ENCODE results near the gene CMTM4.
A peak's percentile ranks its signal among the peaks of the same experiment; 100 is the strongest.
"Not testable (repeated sequence)": the region's sequence is repeated elsewhere in the genome, so short reads cannot be mapped to it uniquely, and the experiment has no call there.

The CMTM4 gene

DNA sequence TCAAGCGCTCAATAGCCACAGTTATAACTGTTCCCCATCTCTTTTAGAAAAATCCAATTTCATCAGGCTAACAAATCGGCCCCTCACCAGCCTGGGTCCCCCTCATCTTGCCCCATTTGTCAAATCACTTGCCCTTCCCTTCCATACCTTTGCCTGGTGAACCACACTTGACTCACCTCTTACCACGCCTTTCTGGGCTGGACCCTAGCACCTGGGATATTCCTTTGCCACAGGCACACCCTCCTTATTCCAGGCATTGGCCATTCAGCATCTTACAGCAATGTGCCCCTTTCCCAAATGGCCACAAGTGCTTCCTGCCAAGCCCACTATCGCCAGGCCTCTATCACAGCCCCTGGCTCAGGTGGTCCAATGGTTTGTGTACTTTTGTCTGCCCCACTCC is 14.9 kb downstream of the CMTM4 start:
- DNase-seq = no peak
- in situ Hi-C loops (cut with MboI; ENCODE audit: low pct_unique_long_range_greater_than_20kb, low sequenced_read_pairs) = no loop called here

DNA sequence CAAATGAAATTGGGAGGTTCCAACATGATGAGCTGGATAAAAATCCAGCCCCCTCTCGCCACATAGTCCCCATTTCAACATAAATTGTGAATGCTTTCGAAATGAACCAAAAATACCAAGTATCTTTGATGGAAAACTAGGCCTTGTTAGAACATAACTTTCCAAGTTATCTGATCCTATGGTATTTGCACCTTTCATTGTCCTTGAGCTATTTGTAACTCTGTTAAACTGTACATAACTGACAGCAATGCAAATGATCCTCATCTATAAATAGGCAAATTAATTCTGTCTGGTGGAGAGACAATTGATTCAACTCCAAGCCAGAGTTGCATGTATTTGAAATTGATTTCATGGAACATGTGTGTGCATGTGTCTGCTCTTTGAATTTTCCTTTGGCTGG is 18.2 kb downstream of the CMTM4 start:
- DNase-seq = no peak
- in situ Hi-C loops (cut with MboI; ENCODE audit: low pct_unique_long_range_greater_than_20kb, low sequenced_read_pairs) = no loop called here

DNA sequence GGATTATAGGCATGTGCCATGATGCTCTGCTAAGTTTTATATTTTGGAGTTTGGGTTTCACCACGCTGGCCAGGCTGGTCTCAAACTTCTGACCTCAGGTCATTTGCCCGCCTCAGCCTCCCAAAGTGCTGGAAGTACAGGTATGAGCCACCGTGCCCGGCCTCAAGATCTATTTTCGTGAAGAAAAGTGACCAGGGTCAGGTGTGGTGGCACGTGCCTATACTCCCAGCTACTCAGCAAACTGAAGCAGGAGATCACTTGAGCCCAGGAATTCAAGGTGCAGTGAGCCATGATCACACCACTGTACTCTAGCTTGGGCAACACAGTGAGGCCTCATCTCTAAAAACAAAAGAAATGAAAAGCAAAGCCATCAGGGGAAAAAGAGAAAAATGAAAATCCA is 18.7 kb downstream of the CMTM4 start:
- in situ Hi-C loops (cut with MboI; ENCODE audit: low pct_unique_long_range_greater_than_20kb, low sequenced_read_pairs) = no loop called here
- no peak for DNase-seq

DNA sequence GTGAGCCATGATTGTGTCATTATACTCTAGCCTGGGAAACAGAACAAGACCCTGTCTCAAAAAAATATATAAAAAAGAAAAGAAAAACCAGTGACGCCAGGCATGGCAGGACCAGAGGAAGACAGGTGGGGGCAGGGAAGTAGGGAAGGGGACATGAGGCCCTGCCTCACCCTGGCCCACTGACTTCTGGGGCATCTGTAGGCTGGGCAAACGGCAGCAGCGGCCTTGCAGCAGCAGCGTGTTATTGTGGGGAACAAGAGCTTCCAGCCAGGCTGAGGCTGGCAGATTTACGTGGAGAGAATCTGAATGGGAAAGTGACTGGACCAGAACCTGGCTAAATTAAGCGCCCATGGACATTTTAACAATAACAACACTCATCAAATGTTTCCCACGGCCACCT is 19.4 kb downstream of the CMTM4 start:
- in situ Hi-C loops (cut with MboI; ENCODE audit: low pct_unique_long_range_greater_than_20kb, low sequenced_read_pairs) = no loop called here
- no peak for DNase-seq

DNA sequence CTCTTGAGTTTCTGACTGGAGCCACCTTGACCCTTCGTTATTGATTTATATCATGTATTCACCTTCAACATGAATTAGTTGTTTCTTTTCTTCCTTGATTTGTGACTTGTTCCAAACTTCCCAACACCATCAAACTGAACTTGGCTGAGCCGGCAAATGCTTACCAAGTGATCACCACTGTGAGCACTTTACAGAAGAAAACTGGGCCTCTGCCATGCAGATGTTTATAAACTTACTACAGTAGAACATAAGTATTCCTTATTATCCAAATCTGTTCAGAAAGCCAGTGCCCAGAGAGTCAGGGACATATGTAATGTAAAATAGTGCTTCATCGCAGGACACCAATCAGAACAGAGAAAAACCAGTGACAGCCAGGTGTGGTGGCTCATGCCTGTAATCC is 19.9 kb downstream of the CMTM4 start:
- no peak for DNase-seq
- in situ Hi-C loops (cut with MboI; ENCODE audit: low pct_unique_long_range_greater_than_20kb, low sequenced_read_pairs) = no loop called here

DNA sequence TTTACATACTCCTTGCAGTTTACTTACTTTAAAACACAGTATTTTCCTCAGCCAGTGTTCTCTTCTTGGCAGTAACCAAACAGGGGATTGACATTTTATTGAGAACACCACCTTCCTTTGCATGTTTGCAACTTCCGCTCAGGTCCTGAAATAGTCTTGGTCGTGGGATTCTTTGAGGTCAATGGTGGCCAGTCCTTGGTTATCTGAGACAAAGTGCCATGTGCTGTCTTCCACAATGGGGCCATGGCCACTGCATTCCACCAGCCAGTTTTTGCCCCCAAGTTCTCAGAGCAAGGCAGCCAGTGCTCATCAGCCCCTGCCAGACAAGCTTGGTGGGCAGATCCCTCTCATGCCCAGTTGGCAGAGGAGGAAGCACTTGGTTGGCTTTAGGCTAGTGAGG is 22.9 kb downstream of the CMTM4 start:
- in situ Hi-C loops (cut with MboI; ENCODE audit: low pct_unique_long_range_greater_than_20kb, low sequenced_read_pairs) = no loop called here
- no peak for DNase-seq

DNA sequence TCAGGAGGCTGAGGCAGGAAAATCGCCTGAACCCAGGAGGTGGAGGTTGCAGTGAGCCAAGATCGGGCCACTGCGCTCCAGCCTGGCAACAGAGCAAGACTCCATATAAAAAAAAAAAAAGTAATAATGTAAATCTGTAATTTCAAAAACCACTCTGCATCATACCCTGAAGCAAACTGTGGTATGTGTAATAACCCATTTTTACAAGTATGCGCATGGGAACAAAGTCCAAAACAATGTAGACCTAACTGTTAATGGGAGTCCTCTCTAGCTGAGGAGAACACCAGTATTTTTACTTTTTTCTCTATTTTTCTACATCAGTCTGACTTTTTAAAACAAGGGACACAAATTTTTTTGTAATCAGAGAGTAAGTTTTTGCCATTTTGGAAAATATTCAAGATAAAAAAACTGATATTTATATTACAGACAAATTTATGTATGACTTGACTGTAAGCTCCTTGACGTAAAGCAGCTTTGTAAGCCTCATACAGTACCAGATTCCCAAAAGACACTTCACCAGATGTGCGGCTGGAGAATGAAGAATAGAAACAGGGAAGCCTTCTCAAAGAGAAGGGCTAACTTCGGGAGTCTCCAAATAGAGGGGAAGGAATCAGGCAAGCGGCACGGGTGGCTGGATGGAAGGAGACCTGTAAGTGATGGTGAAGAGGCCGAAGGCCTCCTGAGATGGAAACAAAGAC is 25.7 kb downstream of the CMTM4 start:
- in situ Hi-C loops (cut with MboI; ENCODE audit: low pct_unique_long_range_greater_than_20kb, low sequenced_read_pairs) = no loop called here
- no peak for DNase-seq

DNA sequence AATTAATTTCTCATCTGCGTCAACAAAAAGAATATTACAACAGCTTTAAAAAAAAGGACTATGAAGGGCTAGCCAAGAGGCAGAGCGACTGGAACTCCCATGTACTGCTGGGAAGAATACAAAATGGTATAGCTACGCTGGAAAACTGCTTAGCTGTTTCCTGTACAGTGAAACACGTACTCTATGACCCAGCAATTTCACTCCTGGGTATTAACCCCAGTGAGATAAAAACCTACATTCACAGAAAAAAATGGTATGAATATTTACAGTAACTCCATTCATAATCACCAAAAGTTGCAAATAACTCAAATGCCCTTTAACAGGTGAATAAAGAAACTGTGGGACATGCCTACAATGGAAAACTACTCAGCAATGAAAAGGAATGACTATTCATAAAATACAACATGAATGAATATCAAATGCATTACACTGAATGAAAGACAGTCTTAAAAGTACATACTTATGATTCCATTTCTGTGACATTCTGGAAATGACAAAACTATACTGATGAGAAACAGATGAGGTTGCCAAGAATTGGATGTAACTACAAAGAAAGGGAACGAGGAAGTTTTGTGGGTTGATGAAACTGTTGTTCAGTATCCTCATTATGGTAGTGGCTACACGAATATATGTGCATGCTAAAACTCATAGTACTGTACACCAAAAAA is 27.6 kb downstream of the CMTM4 start:
- in situ Hi-C loops (cut with MboI; ENCODE audit: low pct_unique_long_range_greater_than_20kb, low sequenced_read_pairs) = no loop called here
- DNase-seq = no peak

DNA sequence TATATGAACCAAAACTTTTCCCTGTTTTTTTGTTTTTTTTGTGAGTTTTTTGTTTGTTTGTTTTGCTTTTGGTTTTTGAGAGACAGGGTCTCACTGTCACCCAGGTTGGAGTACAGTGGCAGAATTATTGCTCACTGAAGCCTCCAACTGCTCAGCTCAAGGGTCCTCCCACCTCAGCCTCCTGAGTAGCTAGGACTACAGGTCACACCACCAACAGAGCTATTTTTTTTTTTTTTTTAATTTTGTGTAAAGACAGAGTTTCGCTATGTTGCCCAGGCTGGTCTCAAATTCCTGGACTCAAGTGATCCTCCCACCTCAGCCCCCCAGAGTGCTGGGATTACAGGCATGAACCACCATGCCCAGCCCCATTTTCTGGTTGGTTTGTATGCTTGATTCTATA is 28.6 kb downstream of the CMTM4 start:
- in situ Hi-C loops (cut with MboI; ENCODE audit: low pct_unique_long_range_greater_than_20kb, low sequenced_read_pairs) = no loop called here
- DNase-seq = no peak

DNA sequence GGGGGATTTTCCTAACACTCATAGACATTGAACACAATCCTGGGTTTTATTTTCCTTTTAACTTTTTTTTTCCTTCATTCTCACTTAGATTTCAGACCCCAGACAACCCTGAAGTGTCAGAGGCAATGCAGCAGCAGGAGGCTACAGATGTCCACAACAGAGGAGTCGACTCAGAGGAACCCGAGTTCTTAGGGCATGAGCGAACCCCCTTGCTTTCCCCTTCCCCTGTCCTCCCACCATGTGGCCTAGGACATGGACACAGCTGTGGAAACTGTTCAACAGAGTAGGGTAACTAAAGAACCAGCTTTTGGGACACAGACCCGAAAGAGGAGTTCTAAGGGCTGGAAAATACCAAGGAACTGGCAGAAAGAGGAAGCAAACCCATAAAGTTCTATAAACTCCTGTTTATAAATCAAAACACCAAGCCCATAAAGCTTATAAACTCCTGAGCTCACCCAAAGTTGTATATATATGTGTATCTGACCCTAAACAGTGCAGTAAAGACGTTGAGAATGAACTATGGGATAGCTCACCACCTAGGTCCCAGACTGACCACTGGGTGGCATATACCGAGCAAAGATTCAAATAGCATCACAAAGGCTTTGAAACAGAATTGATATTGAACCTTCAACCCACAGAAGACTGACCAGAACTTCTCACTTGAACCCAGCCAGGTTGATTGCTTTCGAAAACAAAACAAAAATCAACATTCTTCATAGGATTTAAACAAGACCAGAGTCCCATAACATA is 33.9 kb downstream of the CMTM4 start:
- in situ Hi-C loops (cut with MboI; ENCODE audit: low pct_unique_long_range_greater_than_20kb, low sequenced_read_pairs) = no loop called here
- DNase-seq = peak; percentile 27

DNA sequence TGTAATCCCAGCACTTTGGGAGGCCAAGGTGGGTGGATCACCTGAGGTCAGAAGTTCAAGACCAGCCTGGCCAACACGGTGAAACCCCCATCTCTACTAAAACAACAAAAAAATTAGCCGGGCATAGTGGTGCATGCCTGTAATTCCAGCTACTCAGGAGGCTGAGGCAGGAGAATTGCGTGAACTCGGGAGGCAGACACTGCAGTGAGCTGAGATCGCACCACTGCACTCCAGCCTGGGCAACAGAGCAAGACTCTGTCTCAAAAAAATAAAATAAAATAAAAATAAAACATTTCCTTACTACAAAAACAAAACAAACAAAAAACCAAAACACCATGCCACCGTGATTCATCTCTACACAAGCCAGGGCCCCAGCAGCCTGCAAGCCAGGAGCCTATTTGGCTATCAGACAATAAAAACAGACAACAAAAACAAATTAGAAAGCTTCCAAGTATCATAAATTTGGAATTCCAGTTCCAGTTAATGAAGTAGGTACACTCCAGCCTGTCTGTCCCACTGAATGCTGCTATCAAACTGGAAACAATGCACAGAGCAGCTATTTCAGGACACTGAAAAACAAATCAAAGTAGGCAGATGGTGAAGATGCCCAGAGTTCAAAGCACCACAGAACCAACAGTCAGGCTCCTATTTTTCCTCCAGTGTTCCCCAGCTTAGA is 34.7 kb downstream of the CMTM4 start:
- DNase-seq; in situ Hi-C loops (cut with MboI; ENCODE audit: low pct_unique_long_range_greater_than_20kb, low sequenced_read_pairs): not testable (repeated sequence)

DNA sequence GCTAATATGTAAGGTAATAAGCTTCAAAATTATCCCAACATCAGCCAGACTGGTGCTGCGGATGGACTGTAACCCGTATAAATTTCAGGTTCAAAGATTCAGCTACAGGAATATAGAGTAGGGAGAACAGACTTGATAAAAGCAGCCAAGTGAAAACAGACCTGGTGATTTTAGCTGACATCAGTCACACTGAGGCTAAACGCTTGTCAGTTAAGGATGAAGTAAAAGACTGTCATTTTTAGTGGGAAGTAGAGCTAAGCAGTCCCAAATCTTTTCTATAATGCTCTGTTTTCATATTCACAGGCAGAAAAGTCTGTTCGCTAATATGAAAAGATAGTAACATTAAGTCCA is 35.4 kb downstream of the CMTM4 start:
- in situ Hi-C loops (cut with MboI; ENCODE audit: low pct_unique_long_range_greater_than_20kb, low sequenced_read_pairs) = no loop called here
- DNase-seq = no peak

DNA sequence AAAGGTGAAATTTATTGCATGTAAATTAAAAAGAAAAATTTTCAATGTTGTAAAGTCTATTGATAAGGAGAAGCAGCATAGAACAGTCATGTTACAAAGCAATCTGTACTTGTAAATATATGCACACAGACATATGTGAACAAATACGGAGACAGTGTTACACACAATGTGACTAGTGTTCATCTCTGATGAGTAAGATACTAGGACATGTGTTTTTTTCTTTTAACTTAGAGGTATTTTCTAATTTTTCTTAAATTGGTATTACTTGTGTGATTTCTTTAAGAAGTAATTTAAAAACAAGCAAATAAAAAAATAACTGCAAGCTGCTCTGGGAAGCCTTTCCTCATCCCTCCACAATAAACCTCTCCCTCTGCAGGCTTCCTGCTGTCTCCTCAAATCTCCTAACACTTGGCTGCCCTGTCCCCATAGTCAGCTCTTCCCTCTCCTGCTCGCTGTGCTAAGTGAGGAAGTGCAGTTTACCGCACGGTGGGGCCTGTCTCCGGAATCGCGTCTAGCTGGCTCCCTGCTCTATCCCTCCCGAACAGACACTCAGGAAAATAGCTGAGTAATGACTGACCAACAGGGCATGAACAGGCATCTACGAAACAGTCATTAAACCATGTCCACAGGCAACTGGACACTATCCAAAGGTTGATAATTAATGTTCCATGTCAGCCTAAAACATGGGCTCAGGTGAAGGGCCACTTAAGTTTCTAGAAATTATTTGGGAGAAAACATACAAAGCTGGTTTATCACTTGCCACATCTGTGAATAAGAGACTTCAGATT is 35.9 kb downstream of the CMTM4 start:
- in situ Hi-C loops (cut with MboI; ENCODE audit: low pct_unique_long_range_greater_than_20kb, low sequenced_read_pairs) = no loop called here
- DNase-seq = peak; percentile 78

DNA sequence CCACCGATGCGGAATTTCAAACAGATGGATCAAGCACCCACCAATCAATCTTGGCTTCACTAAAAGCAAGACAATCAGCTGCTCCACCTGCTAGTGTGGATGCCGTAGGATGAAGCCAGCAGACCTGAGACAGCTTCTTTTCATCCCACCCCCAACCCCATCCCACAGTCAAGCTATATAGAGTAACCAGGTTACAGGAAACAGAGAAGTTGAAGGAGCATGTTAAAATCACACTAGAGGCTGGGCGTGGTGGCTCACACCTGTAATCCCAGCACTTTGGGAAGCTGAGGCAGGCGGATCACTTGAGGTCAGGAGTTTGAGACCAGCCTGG is 37.7 kb downstream of the CMTM4 start:
- no peak for DNase-seq
- in situ Hi-C loops (cut with MboI; ENCODE audit: low pct_unique_long_range_greater_than_20kb, low sequenced_read_pairs) = no loop called here

DNA sequence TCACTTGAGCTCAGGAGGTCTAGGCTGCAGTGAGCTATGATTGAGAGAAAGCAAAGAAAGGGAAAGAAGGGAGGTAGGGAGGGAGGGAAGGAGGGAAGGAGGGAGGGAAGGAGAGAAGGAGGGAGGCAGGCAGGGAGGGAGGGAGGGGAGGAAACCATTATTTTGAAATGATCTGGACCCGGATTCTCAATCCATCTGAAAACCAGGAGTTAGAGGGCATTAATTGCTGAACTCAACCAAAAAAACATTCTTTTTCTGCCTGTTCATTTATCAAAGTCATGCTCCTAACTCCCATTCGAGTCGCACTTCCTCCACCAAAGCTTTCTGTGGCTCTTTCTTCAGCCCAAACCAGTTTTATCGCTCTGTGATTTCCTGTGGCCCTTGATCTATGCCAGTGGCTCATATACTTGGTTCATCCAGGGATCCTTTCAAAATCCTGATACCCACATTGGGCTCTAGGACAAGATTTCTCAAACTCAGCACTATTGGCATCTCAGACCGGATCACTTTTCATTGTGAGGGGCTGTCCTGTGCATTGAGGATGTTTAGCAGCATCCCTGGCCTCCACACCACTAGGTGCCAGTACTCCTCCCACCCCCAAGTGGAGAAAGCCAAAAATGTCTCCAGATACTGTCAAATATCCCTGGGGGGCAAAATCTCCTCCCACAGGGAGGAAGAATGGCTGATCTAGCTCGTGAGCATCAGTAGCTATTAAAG is 38.2 kb downstream of the CMTM4 start:
- in situ Hi-C loops (cut with MboI; ENCODE audit: low pct_unique_long_range_greater_than_20kb, low sequenced_read_pairs) = no loop called here
- peak; percentile 25 for DNase-seq

DNA sequence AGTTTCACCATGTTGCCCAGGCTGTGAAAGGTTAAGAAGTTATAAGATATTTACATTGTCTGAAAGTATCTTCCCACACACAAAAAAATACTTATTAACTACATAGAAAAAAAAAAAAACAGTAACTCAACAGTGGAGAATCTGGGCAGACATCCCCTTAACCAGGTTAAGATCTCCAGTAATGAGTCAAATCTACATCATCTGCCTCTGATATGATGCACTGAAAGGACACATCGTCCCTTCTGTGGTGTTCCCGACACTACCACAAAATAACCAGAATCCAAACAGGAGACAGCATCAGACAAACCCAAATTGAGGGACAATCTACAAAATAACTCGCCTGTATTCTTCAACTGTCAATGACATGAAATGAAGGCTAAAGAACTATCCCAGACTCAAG is 40.0 kb downstream of the CMTM4 start:
- in situ Hi-C loops (cut with MboI; ENCODE audit: low pct_unique_long_range_greater_than_20kb, low sequenced_read_pairs) = no loop called here
- no peak for DNase-seq

DNA sequence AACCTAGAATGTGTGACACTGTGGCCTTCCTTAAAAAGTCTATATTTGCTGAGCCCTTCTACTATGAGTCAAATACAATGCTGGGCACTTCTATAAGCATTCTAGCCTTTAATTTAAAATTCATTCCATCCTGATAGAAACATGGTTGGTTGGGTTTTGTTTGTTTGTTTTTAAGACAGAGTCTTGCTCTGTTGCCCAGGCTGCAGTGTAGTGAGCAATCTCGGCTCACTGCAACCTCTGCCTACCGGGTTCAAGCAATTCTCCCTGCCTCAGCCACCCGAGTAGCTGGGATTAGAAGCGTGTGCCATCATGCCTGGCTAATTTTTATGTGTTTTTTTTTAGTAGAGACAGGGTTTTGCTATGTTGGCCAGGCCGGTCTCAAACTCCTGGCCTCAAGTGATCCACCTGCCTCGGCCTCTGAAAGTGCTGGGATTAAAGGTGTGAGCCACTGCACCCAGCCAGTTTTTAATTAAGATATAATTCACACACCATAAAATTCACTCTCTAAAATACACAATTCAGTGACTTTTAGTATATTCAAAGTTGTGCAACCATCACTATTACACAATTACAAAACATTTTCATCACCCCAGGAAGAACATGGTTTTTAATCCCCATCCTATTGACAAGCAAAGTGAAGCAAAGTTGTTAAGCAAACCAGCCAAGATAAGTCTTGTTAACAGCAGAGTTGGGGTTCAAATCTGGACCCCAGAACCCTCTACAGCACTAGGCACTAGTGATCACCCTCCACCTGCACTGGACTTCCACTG is 42.8 kb downstream of the CMTM4 start:
- no peak for DNase-seq
- in situ Hi-C loops (cut with MboI; ENCODE audit: low pct_unique_long_range_greater_than_20kb, low sequenced_read_pairs) = no loop called here

DNA sequence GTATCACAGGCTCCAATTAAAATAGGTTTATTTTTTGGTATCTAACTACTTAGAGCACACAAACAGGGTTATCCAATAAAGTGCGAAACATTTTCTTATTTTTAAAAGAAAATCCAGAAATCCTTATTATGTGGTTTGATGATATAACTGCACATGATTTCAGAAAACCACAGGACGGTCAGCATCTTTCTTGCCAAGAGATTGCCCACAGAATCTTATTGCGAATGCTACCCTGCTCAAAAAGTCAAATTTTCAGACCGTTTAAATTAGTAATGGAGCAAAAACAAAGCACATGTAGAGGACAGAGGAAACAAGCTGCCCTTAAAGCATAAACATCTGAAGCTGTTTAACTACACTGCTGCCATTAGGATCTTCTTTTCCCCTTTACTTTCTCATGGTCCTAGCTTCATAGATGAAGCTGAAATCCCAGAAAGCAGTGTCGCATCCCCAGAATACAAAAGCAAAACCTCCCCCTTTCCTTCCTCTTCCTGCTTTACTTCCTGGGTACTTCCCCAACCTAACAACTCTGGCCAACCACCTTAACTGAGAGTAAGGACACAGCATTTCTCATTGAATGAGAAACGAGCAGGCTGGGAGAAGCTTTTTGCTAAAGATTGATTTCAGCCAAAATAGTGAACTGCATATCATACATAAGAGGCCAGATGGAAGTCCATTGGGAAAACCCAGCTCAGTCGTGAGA is 43.7 kb downstream of the CMTM4 start:
- in situ Hi-C loops (cut with MboI; ENCODE audit: low pct_unique_long_range_greater_than_20kb, low sequenced_read_pairs) = no loop called here
- DNase-seq = no peak

Measured in KBM-7 (cell line).